ENCODE results near the gene PTPRM.

- TF ChIP-seq CTCF (IDR thresholded peaks at IDR 0.05) (no peak), POLR2A (IDR thresholded peaks at IDR 0.05) (no peak)
These were observed 807.6 kb downstream of the PTPRM start for GRCh38 chr18:8374676-8375075.

Measured in lower leg skin (tissue), 3 donors.